C4-2B (cell line): Measurements from ENCODE around the gene ARHGAP11A.

Source experiments
- ZFX ChIP-seq: fragments of 450-650 bp; IDR thresholded peaks from 2 replicates; pipeline ENCODE4 v1.6.1; 2017
- TF ChIP-seq, protein P1 (sequence below): fragments of 450-650 bp; conservative IDR thresholded peaks from 2 replicates; pipeline ENCODE4 v1.5.1; 2017; ENCODE audit warnings: mild to moderate bottlenecking

DNA sequence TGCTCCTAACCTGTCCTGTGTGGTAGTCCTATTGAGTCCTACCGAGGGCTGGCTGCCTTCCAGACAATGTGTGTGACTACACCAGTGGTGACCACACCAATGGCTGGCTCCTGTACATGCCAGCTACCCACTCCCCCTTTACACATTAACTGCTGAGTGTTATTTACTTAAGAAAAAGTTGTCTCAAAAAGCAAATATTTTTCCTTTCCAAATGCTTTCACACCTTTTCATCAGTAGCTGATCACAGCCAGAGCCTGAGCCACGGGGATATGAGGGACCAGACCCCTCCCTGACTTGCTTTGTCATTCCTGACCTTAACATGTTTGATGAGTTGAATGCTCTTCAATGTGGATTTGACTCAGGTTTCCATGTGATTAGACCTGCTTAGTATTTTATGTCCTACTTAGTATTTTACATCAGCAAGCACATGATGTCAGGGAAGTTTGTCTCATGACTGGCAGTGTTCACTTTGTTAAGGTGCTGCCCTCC lies 72.9 kb downstream of the ARHGAP11A start:
- TF ChIP-seq, protein P1, sequence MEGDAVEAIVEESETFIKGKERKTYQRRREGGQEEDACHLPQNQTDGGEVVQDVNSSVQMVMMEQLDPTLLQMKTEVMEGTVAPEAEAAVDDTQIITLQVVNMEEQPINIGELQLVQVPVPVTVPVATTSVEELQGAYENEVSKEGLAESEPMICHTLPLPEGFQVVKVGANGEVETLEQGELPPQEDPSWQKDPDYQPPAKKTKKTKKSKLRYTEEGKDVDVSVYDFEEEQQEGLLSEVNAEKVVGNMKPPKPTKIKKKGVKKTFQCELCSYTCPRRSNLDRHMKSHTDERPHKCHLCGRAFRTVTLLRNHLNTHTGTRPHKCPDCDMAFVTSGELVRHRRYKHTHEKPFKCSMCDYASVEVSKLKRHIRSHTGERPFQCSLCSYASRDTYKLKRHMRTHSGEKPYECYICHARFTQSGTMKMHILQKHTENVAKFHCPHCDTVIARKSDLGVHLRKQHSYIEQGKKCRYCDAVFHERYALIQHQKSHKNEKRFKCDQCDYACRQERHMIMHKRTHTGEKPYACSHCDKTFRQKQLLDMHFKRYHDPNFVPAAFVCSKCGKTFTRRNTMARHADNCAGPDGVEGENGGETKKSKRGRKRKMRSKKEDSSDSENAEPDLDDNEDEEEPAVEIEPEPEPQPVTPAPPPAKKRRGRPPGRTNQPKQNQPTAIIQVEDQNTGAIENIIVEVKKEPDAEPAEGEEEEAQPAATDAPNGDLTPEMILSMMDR: no peak
- TF ChIP-seq ZFX: no peak
